ENCODE results near the gene NRP1.

NRP1 gene

GRCh38 chr10:33183655-33184054 lies 150.8 kb downstream of the NRP1 start:
- DNase-seq (ENCODE audit: low spot score) = no peak

GRCh38 chr10:33180921-33181320 lies 153.5 kb downstream of the NRP1 start:
- no peak for DNase-seq (ENCODE audit: low spot score)

- DNase-seq (ENCODE audit: low spot score) = no peak
Observed at GRCh38 chr10:33180390-33180789, 154.1 kb downstream of the NRP1 start.

GRCh38 chr10:33179067-33179466 lies 155.4 kb downstream of the NRP1 start:
- no peak for DNase-seq (ENCODE audit: low spot score)

GRCh38 chr10:33178026-33178755 lies 156.3 kb downstream of the NRP1 start:
- no peak for DNase-seq (ENCODE audit: low spot score)

- DNase-seq (ENCODE audit: low spot score) = no peak
Observed at GRCh38 chr10:33176688-33177087, 157.8 kb downstream of the NRP1 start.

GRCh38 chr10:33174674-33175434 lies 159.6 kb downstream of the NRP1 start:
- DNase-seq (ENCODE audit: low spot score) = no peak

GRCh38 chr10:33165911-33166310 lies 168.6 kb downstream of the NRP1 start:
- DNase-seq (ENCODE audit: low spot score) = no peak

GRCh38 chr10:33164060-33164709 lies 170.3 kb downstream of the NRP1 start:
- DNase-seq (ENCODE audit: low spot score) = no peak

- no peak for DNase-seq (ENCODE audit: low spot score)
Observed at GRCh38 chr10:33162248-33162575, 172.3 kb downstream of the NRP1 start.

GRCh38 chr10:33161550-33162247 lies 172.8 kb downstream of the NRP1 start:
- no peak for DNase-seq (ENCODE audit: low spot score)

- no peak for DNase-seq (ENCODE audit: low spot score)
Observed at GRCh38 chr10:33160151-33160550, 174.3 kb downstream of the NRP1 start.

GRCh38 chr10:33157103-33157502 lies 177.4 kb downstream of the NRP1 start:
- no peak for DNase-seq (ENCODE audit: low spot score)

GRCh38 chr10:33155720-33156638 lies 178.5 kb downstream of the NRP1 start:
- no peak for DNase-seq (ENCODE audit: low spot score)

GRCh38 chr10:33154590-33154989 lies 179.9 kb downstream of the NRP1 start:
- no peak for DNase-seq (ENCODE audit: low spot score)

- DNase-seq (ENCODE audit: low spot score) = no peak
Observed at GRCh38 chr10:33153968-33154327, 180.5 kb downstream of the NRP1 start.

- DNase-seq (ENCODE audit: low spot score) = no peak
Observed at GRCh38 chr10:33153251-33153967, 181.1 kb downstream of the NRP1 start.

GRCh38 chr10:33152750-33153149 lies 181.7 kb downstream of the NRP1 start:
- no peak for DNase-seq (ENCODE audit: low spot score)

GRCh38 chr10:33152146-33152545 lies 182.3 kb downstream of the NRP1 start:
- DNase-seq (ENCODE audit: low spot score) = no peak

- DNase-seq (ENCODE audit: low spot score) = no peak
Observed at GRCh38 chr10:33151344-33151864, 183.1 kb downstream of the NRP1 start.

- no peak for DNase-seq (ENCODE audit: low spot score)
Observed at GRCh38 chr10:33150889-33151288, 183.6 kb downstream of the NRP1 start.

All from hematopoietic multipotent progenitor cell treated with erythropoietin and hydrocortisone succinate and interleukin-3 and kit ligand, for 17 days (in vitro differentiated cells).